ENCODE results near the gene CABP4.

CABP4 gene

GRCh38 chr11:67504950-67505581 lies 49.9 kb downstream of the CABP4 start, which contains the start of gene PITPNM1:
TSS of gene PITPNM1 (minus strand) at chr11:67505363. CDS start at chr11:67504180, 1,183 bp downstream.
- no peak for DNase-seq
- H3K27me3 ChIP-seq (replicated peaks): no peaks in the 10 kb centered on the region
- in situ Hi-C loops (cut with HindIII; ENCODE audit: low pct_ligation_motif_present, low sequenced_read_pairs): no loop called here
- peak within 1 kb of the TSS; percentile 80 for H3K4me3 ChIP-seq (ENCODE audit: low read depth, low read length)
- peak within 1 kb of the TSS; percentile 53 for H3K27ac ChIP-seq
- peaks cover 18% of the 10 kb centered on the region for H3K36me3 ChIP-seq (replicated peaks)
- no peak for TF ChIP-seq CTCF (IDR thresholded peaks at IDR 0.05; ENCODE audit: low read depth, low read length, missing control alignments)

GRCh38 chr11:67505605-67506396 lies 50.6 kb downstream of the CABP4 start:
- Histone ChIP-seq H3K27ac (peak overlapping the region; percentile 36), H3K36me3 (replicated peaks) (peaks cover 13% of the 10 kb centered on the region), H3K27me3 (replicated peaks) (no peaks in the 10 kb centered on the region), H3K4me3 (ENCODE audit: low read depth, low read length) (peak overlapping the region; percentile 80)
- in situ Hi-C loops (cut with HindIII; ENCODE audit: low pct_ligation_motif_present, low sequenced_read_pairs): no loop called here
- TF ChIP-seq CTCF (IDR thresholded peaks at IDR 0.05; ENCODE audit: low read depth, low read length, missing control alignments): peak; percentile 98
- DNase-seq: peak; percentile 59

GRCh38 chr11:67506426-67507051 lies 51.4 kb downstream of the CABP4 start:
- DNase-seq: no peak

GRCh38 chr11:67507242-67507863 lies 52.2 kb downstream of the CABP4 start:
- in situ Hi-C loops (cut with HindIII; ENCODE audit: low pct_ligation_motif_present, low sequenced_read_pairs): no loop called here
- H3K4me3 ChIP-seq (ENCODE audit: low read depth, low read length): peak overlapping the region; percentile 81
- H3K27me3 ChIP-seq (replicated peaks): no peaks in the 10 kb centered on the region
- TF ChIP-seq CTCF (IDR thresholded peaks at IDR 0.05; ENCODE audit: low read depth, low read length, missing control alignments): no peak
- H3K36me3 ChIP-seq (replicated peaks): no peaks in the 10 kb centered on the region
- no peak for DNase-seq
- H3K27ac ChIP-seq: peak overlapping the region; percentile 63

More at GRCh38 chr11:67506426-67507051, 51.4 kb downstream of the CABP4 start:
- Histone ChIP-seq H3K27ac (no peak overlapping the region), H3K4me3 (ENCODE audit: low read depth, low read length) (no peak overlapping the region), H3K36me3 (replicated peaks) (peaks cover 6% of the 10 kb centered on the region), H3K27me3 (replicated peaks) (no peaks in the 10 kb centered on the region)
- in situ Hi-C loops (cut with HindIII; ENCODE audit: low pct_ligation_motif_present, low sequenced_read_pairs): no loop called here
- no peak for TF ChIP-seq CTCF (IDR thresholded peaks at IDR 0.05; ENCODE audit: low read depth, low read length, missing control alignments)

- no peak for TF ChIP-seq CTCF (IDR thresholded peaks at IDR 0.05; ENCODE audit: low read depth, low read length, missing control alignments)
- in situ Hi-C loops (cut with HindIII; ENCODE audit: low pct_ligation_motif_present, low sequenced_read_pairs): no loop called here
- Histone ChIP-seq H3K36me3 (replicated peaks) (no peaks in the 10 kb centered on the region), H3K4me3 (ENCODE audit: low read depth, low read length) (peak within 1 kb of the TSS; percentile 81), H3K27me3 (replicated peaks) (no peaks in the 10 kb centered on the region), H3K27ac (peak within 1 kb of the TSS; percentile 98)
- DNase-seq: peak; percentile 100
Measured at GRCh38 chr11:67507864-67508485, 52.8 kb downstream of the CABP4 start, which contains the start of gene CDK2AP2. TSS of gene CDK2AP2 (minus strand) at chr11:67508162. CDS start at chr11:67508082, 80 bp downstream.
